GM12873 (cell line): ENCODE data around the gene KCP.
A peak's percentile ranks its signal among the peaks of the same experiment; 100 is the strongest.

Source experiments
- CTCF ChIP-seq: IDR thresholded peaks from 2 replicates; pipeline ENCODE4 v1.5.1; 2012; ENCODE audit warnings: low read depth, mild to moderate bottlenecking, moderate library complexity, low read length, control low read depth; ENCODE audit not compliant: insufficient read depth; ENCODE audit errors: missing control alignments

KCP gene

GRCh38 chr7:128948312-128948973 is 37.9 kb upstream of the KCP start:
- no peak for TF ChIP-seq CTCF

- no peak for TF ChIP-seq CTCF
Observed at GRCh38 chr7:128947854-128948253, 37.3 kb upstream of the KCP start.

- TF ChIP-seq CTCF, result peak; percentile 50
Observed at GRCh38 chr7:128946936-128947830, 36.7 kb upstream of the KCP start.

- no peak for TF ChIP-seq CTCF
Observed at GRCh38 chr7:128945668-128946366, 35.3 kb upstream of the KCP start.

- TF ChIP-seq CTCF, result no peak
Observed at GRCh38 chr7:128944487-128945236, 34.2 kb upstream of the KCP start.

- TF ChIP-seq CTCF, result no peak
Observed at GRCh38 chr7:128941946-128942526, 31.5 kb upstream of the KCP start.
